ENCODE data around the gene RXFP3.

The RXFP3 gene

DNA sequence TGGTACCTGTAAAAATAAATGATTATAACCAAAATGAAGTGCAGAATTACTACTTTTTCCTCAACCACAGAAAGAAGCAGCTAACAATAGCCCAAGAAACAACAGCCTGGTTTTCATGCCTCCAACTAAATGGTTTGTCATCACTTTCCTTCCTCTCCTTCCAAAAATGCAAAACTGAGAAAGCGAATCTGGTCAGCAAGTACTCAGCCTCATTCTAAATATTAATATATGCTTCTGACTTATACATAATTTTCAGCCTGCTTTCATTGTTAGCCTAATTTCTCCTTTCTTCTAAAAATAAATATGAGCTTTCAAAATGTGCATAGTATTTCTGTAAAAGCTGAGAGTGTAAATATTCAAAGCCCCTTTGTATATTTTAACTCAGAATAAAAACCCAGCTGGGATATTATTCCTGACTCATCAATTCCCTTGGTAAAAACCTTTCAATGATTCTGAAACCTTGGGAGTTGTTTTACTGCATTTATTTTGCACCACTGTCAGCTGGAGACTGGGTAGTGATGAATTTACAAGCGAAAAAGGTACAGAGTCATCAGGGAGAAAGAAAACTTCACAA is 21.5 kb downstream of the RXFP3 start:
- Histone ChIP-seq H4K20me1 (ENCODE audit: insufficient read depth, low read length) (no peaks in the 10 kb centered on the region), H3K36me3 (ENCODE audit: insufficient read depth, low read length) (no peaks in the 10 kb centered on the region), H3K4me1 (ENCODE audit: insufficient read depth, low read length) (no peaks in the 10 kb centered on the region), H3K27me3 (ENCODE audit: insufficient read depth, low read length, poor library complexity) (no peaks in the 10 kb centered on the region), H3K79me2 (ENCODE audit: insufficient read depth, low read length) (no peaks in the 10 kb centered on the region), H3K9me3 (ENCODE audit: insufficient read depth, low read length, severe bottlenecking) (peaks cover 9% of the 10 kb centered on the region), H3K4me3 (ENCODE audit: low read depth in 1 of 2, low read length in 2 of 2) (no peak overlapping the region), H3K9ac (ENCODE audit: low read depth, low read length) (no peak overlapping the region), H3K27ac (ENCODE audit: low read length) (no peak overlapping the region), H2AFZ (ENCODE audit: low read depth, low read length) (no peak overlapping the region), H3K4me2 (ENCODE audit: insufficient read depth, low read length) (no peak overlapping the region)
- ATAC-seq (ENCODE audit: insufficient read depth, low read depth) = no peak
- TF ChIP-seq, protein P1, sequence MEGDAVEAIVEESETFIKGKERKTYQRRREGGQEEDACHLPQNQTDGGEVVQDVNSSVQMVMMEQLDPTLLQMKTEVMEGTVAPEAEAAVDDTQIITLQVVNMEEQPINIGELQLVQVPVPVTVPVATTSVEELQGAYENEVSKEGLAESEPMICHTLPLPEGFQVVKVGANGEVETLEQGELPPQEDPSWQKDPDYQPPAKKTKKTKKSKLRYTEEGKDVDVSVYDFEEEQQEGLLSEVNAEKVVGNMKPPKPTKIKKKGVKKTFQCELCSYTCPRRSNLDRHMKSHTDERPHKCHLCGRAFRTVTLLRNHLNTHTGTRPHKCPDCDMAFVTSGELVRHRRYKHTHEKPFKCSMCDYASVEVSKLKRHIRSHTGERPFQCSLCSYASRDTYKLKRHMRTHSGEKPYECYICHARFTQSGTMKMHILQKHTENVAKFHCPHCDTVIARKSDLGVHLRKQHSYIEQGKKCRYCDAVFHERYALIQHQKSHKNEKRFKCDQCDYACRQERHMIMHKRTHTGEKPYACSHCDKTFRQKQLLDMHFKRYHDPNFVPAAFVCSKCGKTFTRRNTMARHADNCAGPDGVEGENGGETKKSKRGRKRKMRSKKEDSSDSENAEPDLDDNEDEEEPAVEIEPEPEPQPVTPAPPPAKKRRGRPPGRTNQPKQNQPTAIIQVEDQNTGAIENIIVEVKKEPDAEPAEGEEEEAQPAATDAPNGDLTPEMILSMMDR (IDR thresholded peaks at IDR 0.05; ENCODE audit: borderline replicate concordance, extremely low read depth, low read length, poor library complexity, severe bottlenecking) = no peak
- no peak for TF ChIP-seq EZH2 (IDR thresholded peaks at IDR 0.05; ENCODE audit: borderline replicate concordance, low read depth, low read length, severe bottlenecking)
- no peak for DNase-seq

DNA sequence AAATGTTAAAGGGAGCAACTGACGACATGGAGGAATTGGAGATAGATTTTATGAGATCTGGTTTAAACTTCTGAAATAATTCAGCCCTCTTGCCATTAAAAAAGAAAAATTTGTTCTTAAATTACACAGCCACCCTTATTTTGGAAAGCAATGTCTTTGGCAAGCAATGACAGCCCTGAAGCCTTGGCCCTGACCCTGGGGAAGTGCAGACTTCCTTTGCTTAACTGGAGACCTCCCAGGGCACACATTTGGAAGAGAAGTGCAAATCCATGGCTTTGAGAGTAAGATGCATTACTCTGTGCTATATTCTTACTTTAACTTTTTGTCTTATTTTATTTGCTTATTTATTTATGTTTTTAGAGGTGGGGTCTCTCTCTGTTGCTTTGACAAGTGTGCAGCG is 22.0 kb downstream of the RXFP3 start:
- DNase-seq = no peak
- Histone ChIP-seq H3K27ac (ENCODE audit: low read length) (no peak overlapping the region), H3K36me3 (ENCODE audit: insufficient read depth, low read length) (no peaks in the 10 kb centered on the region), H3K27me3 (ENCODE audit: insufficient read depth, low read length, poor library complexity) (no peaks in the 10 kb centered on the region), H3K79me2 (ENCODE audit: insufficient read depth, low read length) (no peaks in the 10 kb centered on the region), H3K9me3 (ENCODE audit: insufficient read depth, low read length, severe bottlenecking) (peaks cover 9% of the 10 kb centered on the region), H3K4me3 (ENCODE audit: low read depth in 1 of 2, low read length in 2 of 2) (no peak overlapping the region), H2AFZ (ENCODE audit: low read depth, low read length) (no peak overlapping the region), H4K20me1 (ENCODE audit: insufficient read depth, low read length) (no peaks in the 10 kb centered on the region), H3K9ac (ENCODE audit: low read depth, low read length) (no peak overlapping the region), H3K4me1 (ENCODE audit: insufficient read depth, low read length) (no peaks in the 10 kb centered on the region), H3K4me2 (ENCODE audit: insufficient read depth, low read length) (no peak overlapping the region)
- no peak for ATAC-seq (ENCODE audit: insufficient read depth, low read depth)
- TF ChIP-seq, protein P1 (IDR thresholded peaks at IDR 0.05; ENCODE audit: borderline replicate concordance, extremely low read depth, low read length, poor library complexity, severe bottlenecking) = no peak
- no peak for TF ChIP-seq EZH2 (IDR thresholded peaks at IDR 0.05; ENCODE audit: borderline replicate concordance, low read depth, low read length, severe bottlenecking)

DNA sequence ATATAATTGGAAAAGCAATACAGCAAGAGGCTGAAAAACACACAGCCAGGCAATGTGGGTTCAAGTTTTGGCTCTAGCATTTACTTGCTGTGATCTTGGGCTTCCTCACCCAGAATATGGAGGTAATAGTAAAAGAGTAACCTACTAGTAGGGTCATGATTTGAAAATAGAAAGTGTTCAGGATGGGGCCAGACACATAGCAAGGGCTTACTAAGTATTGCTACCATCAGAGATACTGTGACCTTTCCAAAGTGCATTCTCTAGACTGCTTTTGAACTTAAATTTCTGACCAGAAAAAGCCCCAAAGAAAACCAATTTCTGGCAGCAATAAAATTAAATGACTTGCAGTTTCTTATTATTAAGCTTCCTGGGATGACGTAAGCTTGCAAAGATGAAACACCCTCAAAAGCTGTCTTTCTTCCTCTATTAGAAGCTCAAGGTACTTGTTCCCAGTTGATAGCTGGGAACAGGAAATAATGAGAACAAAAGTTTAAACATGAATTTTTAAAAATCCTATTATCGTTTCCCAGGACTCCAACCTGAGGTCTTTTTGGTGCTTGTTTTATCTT is 28.0 kb downstream of the RXFP3 start:
- H3K27me3 ChIP-seq (ENCODE audit: insufficient read depth, low read length, poor library complexity) = no peaks in the 10 kb centered on the region
- ATAC-seq (ENCODE audit: insufficient read depth, low read depth) (no peak), DNase-seq (no peak)
- H3K27ac ChIP-seq (ENCODE audit: low read length) = no peak overlapping the region
- H3K9me3 ChIP-seq (ENCODE audit: insufficient read depth, low read length, severe bottlenecking) = no peaks in the 10 kb centered on the region
- H3K79me2 ChIP-seq (ENCODE audit: insufficient read depth, low read length) = no peaks in the 10 kb centered on the region
- no peaks in the 10 kb centered on the region for H4K20me1 ChIP-seq (ENCODE audit: insufficient read depth, low read length)
- H3K9ac ChIP-seq (ENCODE audit: low read depth, low read length) = no peak overlapping the region
- no peak overlapping the region for H2AFZ ChIP-seq (ENCODE audit: low read depth, low read length)
- no peaks in the 10 kb centered on the region for H3K4me1 ChIP-seq (ENCODE audit: insufficient read depth, low read length)
- H3K4me3 ChIP-seq (ENCODE audit: low read depth in 1 of 2, low read length in 2 of 2) = no peak overlapping the region
- TF ChIP-seq, protein P1 (IDR thresholded peaks at IDR 0.05; ENCODE audit: borderline replicate concordance, extremely low read depth, low read length, poor library complexity, severe bottlenecking) = no peak
- TF ChIP-seq EZH2 (IDR thresholded peaks at IDR 0.05; ENCODE audit: borderline replicate concordance, low read depth, low read length, severe bottlenecking) = no peak
- H3K4me2 ChIP-seq (ENCODE audit: insufficient read depth, low read length) = no peak overlapping the region
- no peaks in the 10 kb centered on the region for H3K36me3 ChIP-seq (ENCODE audit: insufficient read depth, low read length)
